Mucosa of rectum (tissue), 2 donors: ENCODE measurements around the gene ZC3H12C.

Experiments
- H3K27ac ChIP-seq, 2 donors: one replicate each; pipeline ENCODE4 v1.7.0; 2013; ENCODE audit warnings: inconsistent platforms in 2 of 2, low read depth in 2 of 2, low read length in 2 of 2
- H3K27me3 ChIP-seq, 2 donors: one replicate each; pipeline ENCODE4 v1.7.0; 2013; ENCODE audit warnings: low read length in 2 of 2; ENCODE audit not compliant: control insufficient read depth in 2 of 2, insufficient read depth in 2 of 2
- H3K36me3 ChIP-seq, 2 donors: one replicate each; pipeline ENCODE4 v1.7.0; 2013; ENCODE audit warnings: low read length in 2 of 2; ENCODE audit not compliant: control insufficient read depth in 2 of 2, insufficient read depth in 2 of 2
- H3K4me1 ChIP-seq, 2 donors: one replicate each; pipeline ENCODE4 v1.7.0; 2013; ENCODE audit warnings: low read length in 2 of 2, mild to moderate bottlenecking in 1 of 2; ENCODE audit not compliant: control insufficient read depth in 2 of 2, insufficient read depth in 2 of 2
- H3K4me3 ChIP-seq, 2 donors: one replicate each; pipeline ENCODE4 v1.7.0; 2013; ENCODE audit warnings: low read length in 2 of 2
- H3K9ac ChIP-seq, 2 donors: one replicate each; pipeline ENCODE4 v1.7.0; 2013; ENCODE audit warnings: low read length in 2 of 2, low read depth in 1 of 2, mild to moderate bottlenecking in 1 of 2
- H3K9me3 ChIP-seq, 2 donors: one replicate each; pipeline ENCODE4 v1.7.0; 2013; ENCODE audit warnings: low read length in 2 of 2; ENCODE audit not compliant: control insufficient read depth in 2 of 2
- donor health status: healthy.
- donor health status: Normal muscosa, but diverticular disease.

The ZC3H12C gene

GRCh38 chr11:110087812-110088534 lies 5.2 kb upstream of the ZC3H12C start:
- Histone ChIP-seq H3K9me3 (no peaks in the 10 kb centered on the region), H3K36me3 (no peaks in the 10 kb centered on the region), H3K27me3 (no peaks in the 10 kb centered on the region), H3K4me1 (peaks cover 4 to 5% of the 10 kb centered on the region in 2 donors), H3K9ac (no peak overlapping the region), H3K4me3 (no peak overlapping the region), H3K27ac (no peak overlapping the region)

GRCh38 chr11:110088535-110089344 lies 4.5 kb upstream of the ZC3H12C start:
- Histone ChIP-seq H3K36me3 (no peaks in the 10 kb centered on the region), H3K27me3 (no peaks in the 10 kb centered on the region), H3K4me3 (no peak overlapping the region), H3K27ac (no peak overlapping the region), H3K9me3 (no peaks in the 10 kb centered on the region), H3K4me1 (peaks cover 4 to 5% of the 10 kb centered on the region in 2 donors), H3K9ac (no peak overlapping the region)

- Histone ChIP-seq H3K27ac (no peak overlapping the region), H3K4me3 (no peak overlapping the region), H3K36me3 (no peaks in the 10 kb centered on the region), H3K4me1 (peaks cover 4 to 9% of the 10 kb centered on the region in 2 donors), H3K9me3 (no peaks in the 10 kb centered on the region), H3K9ac (no peak overlapping the region), H3K27me3 (no peaks in the 10 kb centered on the region)
Measured at GRCh38 chr11:110089617-110090282, 3.4 kb upstream of the ZC3H12C start.

GRCh38 chr11:110090466-110091026 lies 2.6 kb upstream of the ZC3H12C start:
- no peak overlapping the region for H3K27ac ChIP-seq
- peaks cover 4 to 9% of the 10 kb centered on the region in 2 donors for H3K4me1 ChIP-seq
- no peaks in the 10 kb centered on the region for H3K27me3 ChIP-seq
- no peaks in the 10 kb centered on the region for H3K36me3 ChIP-seq
- no peaks in the 10 kb centered on the region for H3K9me3 ChIP-seq
- no peak overlapping the region for H3K4me3 ChIP-seq
- H3K9ac ChIP-seq = no peak overlapping the region

GRCh38 chr11:110092111-110092514 lies 1.1 kb upstream of the ZC3H12C start:
- H3K4me3 ChIP-seq = peak overlapping the region; percentile 74 to 90
- no peaks in the 10 kb centered on the region for H3K27me3 ChIP-seq
- H3K9me3 ChIP-seq = no peaks in the 10 kb centered on the region
- H3K27ac ChIP-seq = peak overlapping the region; percentile 87 to 88
- peaks cover 4 to 12% of the 10 kb centered on the region in 2 donors for H3K4me1 ChIP-seq
- peak overlapping the region; percentile 78 for H3K9ac ChIP-seq
- H3K36me3 ChIP-seq = no peaks in the 10 kb centered on the region

- no peaks in the 10 kb centered on the region for H3K27me3 ChIP-seq
- peak overlapping the region; percentile 81 to 90 for H3K4me3 ChIP-seq
- peak overlapping the region; percentile 87 to 88 for H3K27ac ChIP-seq
- H3K4me1 ChIP-seq = peaks cover 4 to 15% of the 10 kb centered on the region in 2 donors
- peak overlapping the region; percentile 68 to 81 for H3K9ac ChIP-seq
- H3K36me3 ChIP-seq = no peaks in the 10 kb centered on the region
- no peaks in the 10 kb centered on the region for H3K9me3 ChIP-seq
Measured at GRCh38 chr11:110093407-110094297, 460 bp downstream of the ZC3H12C start.

- Histone ChIP-seq H3K27me3 (no peaks in the 10 kb centered on the region), H3K9me3 (no peaks in the 10 kb centered on the region), H3K36me3 (no peaks in the 10 kb centered on the region), H3K9ac (peak overlapping the region in 1 of 2 donors; percentile 81), H3K4me3 (peak overlapping the region; percentile 81 to 90), H3K27ac (no peak overlapping the region), H3K4me1 (peaks cover 4 to 15% of the 10 kb centered on the region in 2 donors)
Measured at GRCh38 chr11:110094298-110095285, 1.4 kb downstream of the ZC3H12C start.

- no peaks in the 10 kb centered on the region for H3K27me3 ChIP-seq
- H3K4me3 ChIP-seq = no peak overlapping the region
- H3K36me3 ChIP-seq = no peaks in the 10 kb centered on the region
- H3K9me3 ChIP-seq = no peaks in the 10 kb centered on the region
- H3K9ac ChIP-seq = no peak overlapping the region
- no peak overlapping the region for H3K27ac ChIP-seq
- H3K4me1 ChIP-seq = peaks cover 4 to 15% of the 10 kb centered on the region in 2 donors
Measured at GRCh38 chr11:110095554-110095953, 2.4 kb downstream of the ZC3H12C start.
